Astrocyte of the spinal cord (primary cell): ENCODE measurements around the gene CMSS1.

ENCODE experiments used
- DNase-seq: peaks from one replicate; pipeline ENCODE4 v3.0.0; 2011; ENCODE audit warnings: low read depth, low spot score
- H3K4me3 ChIP-seq: 2 replicates; pipeline ENCODE4 v1.5.1; 2011; ENCODE audit warnings: low read depth, mild to moderate bottlenecking, low read length, moderate library complexity
- in situ Hi-C: cut with HindIII; loops from 2 replicates; pipeline ENCODE4 v1.10.0; 2017; ENCODE audit warnings: low sequenced_read_pairs
- TF ChIP-seq, protein P1 (sequence below): IDR thresholded peaks from 2 replicates; pipeline ENCODE4 v1.5.1; 2012; ENCODE audit warnings: low read depth, mild to moderate bottlenecking, low read length, inconsistent platforms

Gene CMSS1

DNA sequence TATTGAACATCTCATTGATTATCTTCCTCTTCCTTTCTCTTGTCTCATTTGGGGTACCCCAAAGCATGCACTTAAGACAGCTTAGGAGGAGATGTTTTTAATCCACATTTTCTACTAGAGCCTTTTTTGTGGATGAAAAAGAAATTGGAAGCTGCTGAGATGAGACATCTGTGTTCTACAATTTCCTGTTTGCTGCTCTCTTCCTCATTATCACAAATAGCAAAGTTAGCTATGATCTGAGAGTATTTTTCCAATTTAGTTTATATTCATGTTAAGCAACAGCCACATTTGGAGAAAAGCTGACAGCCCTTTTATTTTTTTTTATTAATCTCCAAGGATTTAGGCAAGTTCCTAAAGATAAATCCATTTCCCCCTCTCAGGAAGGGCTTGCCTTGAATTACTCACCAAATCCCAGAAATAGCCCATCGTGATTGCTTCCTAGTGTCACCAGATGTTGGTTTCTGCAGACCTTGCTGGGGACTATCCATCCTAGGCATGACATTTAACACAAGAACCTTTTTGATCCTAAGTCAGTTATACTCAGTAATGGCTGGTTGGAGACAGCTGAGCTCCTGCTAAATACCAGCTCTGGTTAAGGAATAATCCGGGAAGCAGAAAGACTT, 367.4 kb downstream of the CMSS1 start:
- TF ChIP-seq, protein P1, sequence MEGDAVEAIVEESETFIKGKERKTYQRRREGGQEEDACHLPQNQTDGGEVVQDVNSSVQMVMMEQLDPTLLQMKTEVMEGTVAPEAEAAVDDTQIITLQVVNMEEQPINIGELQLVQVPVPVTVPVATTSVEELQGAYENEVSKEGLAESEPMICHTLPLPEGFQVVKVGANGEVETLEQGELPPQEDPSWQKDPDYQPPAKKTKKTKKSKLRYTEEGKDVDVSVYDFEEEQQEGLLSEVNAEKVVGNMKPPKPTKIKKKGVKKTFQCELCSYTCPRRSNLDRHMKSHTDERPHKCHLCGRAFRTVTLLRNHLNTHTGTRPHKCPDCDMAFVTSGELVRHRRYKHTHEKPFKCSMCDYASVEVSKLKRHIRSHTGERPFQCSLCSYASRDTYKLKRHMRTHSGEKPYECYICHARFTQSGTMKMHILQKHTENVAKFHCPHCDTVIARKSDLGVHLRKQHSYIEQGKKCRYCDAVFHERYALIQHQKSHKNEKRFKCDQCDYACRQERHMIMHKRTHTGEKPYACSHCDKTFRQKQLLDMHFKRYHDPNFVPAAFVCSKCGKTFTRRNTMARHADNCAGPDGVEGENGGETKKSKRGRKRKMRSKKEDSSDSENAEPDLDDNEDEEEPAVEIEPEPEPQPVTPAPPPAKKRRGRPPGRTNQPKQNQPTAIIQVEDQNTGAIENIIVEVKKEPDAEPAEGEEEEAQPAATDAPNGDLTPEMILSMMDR = no peak
- no peak for DNase-seq
- in situ Hi-C loops = no loop called here
- H3K4me3 ChIP-seq = no peak overlapping the region

DNA sequence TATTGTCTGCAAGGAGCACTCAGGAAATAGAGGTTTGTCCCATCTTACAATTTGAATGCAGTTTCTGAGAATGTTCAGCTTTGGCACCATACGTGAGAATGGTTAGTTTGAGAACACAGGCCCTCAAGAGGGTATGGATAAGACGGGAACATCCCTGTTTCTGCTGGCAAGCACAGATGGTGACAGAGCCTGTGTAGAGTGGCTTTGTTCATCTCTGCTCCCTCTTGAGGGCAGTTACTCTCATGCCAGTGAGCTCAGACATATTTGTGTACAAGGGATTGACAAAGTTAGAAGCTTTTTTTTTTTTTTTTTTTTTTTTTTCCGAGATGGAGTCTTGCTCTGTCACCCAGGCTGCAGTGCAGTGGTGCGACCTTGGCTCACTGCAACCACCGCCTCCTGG, 368.2 kb downstream of the CMSS1 start:
- TF ChIP-seq, protein P1 = no peak
- no peak for DNase-seq
- in situ Hi-C loops = no loop called here
- H3K4me3 ChIP-seq = no peak overlapping the region

DNA sequence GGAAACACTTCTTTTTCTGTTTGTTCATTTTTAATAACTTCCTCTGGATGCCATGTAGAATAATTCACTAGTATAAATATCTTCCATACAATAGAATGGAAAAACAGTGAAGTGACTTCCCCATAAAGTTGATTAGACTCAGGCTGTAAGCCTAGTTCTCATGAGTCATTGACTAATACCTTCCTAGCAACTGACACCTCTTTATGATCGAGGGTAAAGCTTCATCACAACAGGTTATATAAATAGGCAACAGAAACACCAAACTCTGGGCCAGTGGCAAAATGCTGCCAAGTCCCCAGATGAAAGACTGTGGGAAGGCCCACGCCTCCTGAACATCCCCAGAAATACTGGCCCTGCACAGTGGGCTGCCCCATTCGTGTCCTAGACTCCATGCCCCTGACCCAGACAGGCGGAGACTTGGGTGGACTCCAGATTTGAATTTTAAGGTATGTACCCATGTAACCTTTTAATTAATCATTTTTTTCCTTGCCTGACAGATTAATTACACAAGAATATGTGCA, 371.8 kb downstream of the CMSS1 start:
- TF ChIP-seq, protein P1 = no peak
- no peak for DNase-seq
- H3K4me3 ChIP-seq = no peak overlapping the region
- in situ Hi-C loops = no loop called here

DNA sequence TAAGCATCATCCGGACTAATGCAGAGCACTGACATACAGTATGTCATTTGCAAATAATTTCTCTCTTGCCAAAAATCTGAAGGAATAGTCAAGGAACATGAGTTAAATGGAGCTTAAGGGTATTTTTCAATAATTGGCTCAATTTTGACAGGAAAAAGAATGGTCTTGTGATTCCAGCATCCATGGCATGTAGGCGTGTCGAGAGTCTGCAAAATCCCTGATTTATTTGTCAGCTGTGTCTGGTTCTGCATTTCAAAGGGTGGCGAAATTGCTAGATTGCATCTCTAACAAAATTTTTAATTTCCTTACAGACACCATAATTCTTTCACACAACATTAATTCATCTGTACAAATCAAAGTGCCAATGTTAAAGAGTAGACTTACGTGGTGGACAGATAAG, 377.7 kb downstream of the CMSS1 start:
- no peak overlapping the region for H3K4me3 ChIP-seq
- in situ Hi-C loops = no loop called here
- TF ChIP-seq, protein P1 = no peak
- DNase-seq = no peak

DNA sequence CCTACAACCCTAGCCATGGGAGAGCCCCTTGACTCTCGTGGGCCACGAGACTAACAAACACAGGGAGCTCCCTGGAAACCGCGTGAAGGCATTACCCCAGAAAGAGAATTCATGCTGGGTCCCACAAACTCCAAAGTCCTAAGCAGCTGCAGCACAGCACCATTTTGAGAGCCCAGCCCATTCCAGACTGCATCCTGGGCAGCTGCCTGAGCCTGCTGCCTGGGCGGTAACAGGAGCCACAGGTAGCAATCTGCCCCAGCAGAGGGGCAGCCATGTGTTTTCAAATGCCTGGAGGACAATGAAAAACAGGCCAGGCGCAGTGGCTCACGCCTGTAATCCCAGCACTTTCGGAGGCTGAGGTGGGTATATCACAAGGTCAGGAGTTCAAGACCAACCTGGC, 380.2 kb downstream of the CMSS1 start:
- no peak overlapping the region for H3K4me3 ChIP-seq
- in situ Hi-C loops = no loop called here
- TF ChIP-seq, protein P1 = no peak
- no peak for DNase-seq

DNA sequence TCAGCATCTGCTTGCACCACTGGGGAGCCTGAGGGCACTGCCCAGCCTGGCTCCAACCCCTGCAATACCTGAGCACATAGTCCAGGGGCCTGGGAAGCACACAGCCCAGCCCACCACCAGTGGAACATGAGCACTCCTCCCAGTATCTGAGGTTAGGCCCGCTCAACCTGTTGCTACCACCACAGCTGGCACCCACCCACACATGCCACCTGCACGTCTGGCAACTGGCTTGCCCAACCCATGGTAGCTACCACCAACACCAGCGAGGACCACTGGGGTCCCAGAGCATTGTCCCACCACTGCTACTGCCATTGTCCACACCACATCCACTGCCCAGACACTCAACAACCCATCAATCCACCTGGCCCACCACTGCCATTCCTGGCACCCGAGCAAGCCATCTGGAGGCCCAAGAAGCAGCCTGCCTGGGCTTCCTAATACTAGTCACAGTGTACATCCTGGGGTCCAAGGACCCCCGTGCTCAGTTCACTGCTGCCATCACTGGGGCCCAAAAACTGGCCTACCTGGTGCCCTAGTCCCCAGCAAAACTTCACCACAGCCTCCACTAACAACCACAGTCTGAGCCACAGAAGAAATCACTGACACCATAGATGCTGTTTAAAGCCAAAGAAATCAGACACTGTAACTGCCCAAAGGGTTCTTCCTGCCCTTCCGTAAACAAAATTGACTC, 381.1 kb downstream of the CMSS1 start:
- TF ChIP-seq, protein P1 = no peak
- in situ Hi-C loops = no loop called here
- DNase-seq = no peak
- H3K4me3 ChIP-seq = no peak overlapping the region
